HepG2 (cell line): ENCODE data around the gene H2AZ1. TPM values are rescaled to one million over a fixed set of nuclear protein-coding genes. Genes with fewer than 3 reads are reported as not detected.

ENCODE experiments used
- ATAC-seq: fragments of 200-7000 bp; cut with Tn5 transposase; 3 replicates; pipeline ENCODE4 v1.9.1; 2020; ENCODE audit warnings: mild to moderate bottlenecking, moderate library complexity
- BruUV-seq: library from RNA; stranded (reverse); fragments of 400-500 nt; replicated peaks from 2 replicates; lab custom pipeline; 2021; lab: Mats Ljungman, UMichigan
- CTCF ChIA-PET: fragments of 300-600 bp; formaldehyde crosslinking; extraction: SDS; loops from one replicate; lab custom pipeline; 2021; ENCODE audit warnings: low total read pairs, inconsistent platforms, low intra/inter-chr PET ratio; lab: Yijun Ruan, JAX
- POLR2A ChIA-PET: fragments of 350-600 bp; sonication (Branson Sonifier 250); formaldehyde crosslinking; loops from one replicate; lab custom pipeline; 2020; ENCODE audit warnings: antibody characterized with exemption, inconsistent platforms; lab: Yijun Ruan, JAX
- DNase-seq: peaks from one replicate; pipeline ENCODE4 v3.0.0-alpha.2; 2015; ENCODE audit warnings: low spot score
- FAIRE-seq: peaks from 3 replicates; lab custom pipeline; 2011; peaks lifted over from hg19 to GRCh38; lab: Jason Lieb, UNC
- H2AFZ ChIP-seq: one replicate; pipeline ENCODE4 v1.6.1; 2011; ENCODE audit warnings: low read length, inconsistent platforms
- H3K27ac ChIP-seq: fragments of 300-600 bp; 3 replicates; pipeline ENCODE4 v1.8.0; 2011; ENCODE audit warnings: mixed run types, mild to moderate bottlenecking, mixed read lengths, low read length, inconsistent platforms; ENCODE audit not compliant: insufficient read depth; ENCODE audit errors: extremely low read length
- H3K27me3 ChIP-seq, 2 experiments: fragments of 200-600 bp in 1 of 2; 2 replicates in 1 of 2; 3 replicates in 1 of 2; pipeline versions ENCODE4 v1.6.0 to v1.8.0; 2011; ENCODE audit warnings: low read length in 2 of 2, mild to moderate bottlenecking in 2 of 2, moderate library complexity in 2 of 2, inconsistent platforms in 1 of 2; ENCODE audit not compliant: insufficient read depth in 2 of 2, control insufficient read depth in 1 of 2
- H3K36me3 ChIP-seq, 2 experiments: fragments of 200-600 bp in 1 of 2; replicated peaks in 1 of 2; 2 replicates in 1 of 2; 3 replicates in 1 of 2; pipeline versions ENCODE4 v1.5.1 to v1.8.0; 2011; ENCODE audit warnings: low read length in 2 of 2, inconsistent platforms in 1 of 2; ENCODE audit not compliant: insufficient read depth in 2 of 2, control insufficient read depth in 1 of 2
- H3K4me1 ChIP-seq: 2 replicates; pipeline ENCODE4 v1.5.1; 2012; ENCODE audit warnings: low read length, inconsistent platforms; ENCODE audit not compliant: insufficient read depth
- H3K4me2 ChIP-seq: 2 replicates; pipeline ENCODE4 v1.6.0; 2011; ENCODE audit warnings: low read depth, low read length, inconsistent platforms
- H3K4me3 ChIP-seq, 3 experiments: fragments of 200-600 bp in 1 of 3; sonication (generic), shearing (Covaris generic) in 1 of 3; replicated peaks in 1 of 3; 2 replicates each; pipeline ENCODE4 v1.5.1; 2011 to 2016; ENCODE audit warnings: low read length in 3 of 3, inconsistent platforms in 2 of 3, low read depth in 2 of 3, mild to moderate bottlenecking in 2 of 3, control low read depth in 1 of 3, mixed read lengths in 1 of 3; ENCODE audit not compliant: insufficient read depth in 1 of 3
- H3K79me2 ChIP-seq: one replicate; pipeline ENCODE4 v1.6.1; 2011; ENCODE audit warnings: low read length, inconsistent platforms; ENCODE audit not compliant: insufficient read depth
- H3K9ac ChIP-seq: 2 replicates; pipeline ENCODE4 v1.6.0; 2011; ENCODE audit warnings: mild to moderate bottlenecking, low read depth, low read length, inconsistent platforms; ENCODE audit not compliant: insufficient read depth
- H3K9me3 ChIP-seq: 2 replicates; pipeline ENCODE4 v1.5.1; 2012; ENCODE audit warnings: mild to moderate bottlenecking, low read length
- H4K20me1 ChIP-seq: 2 replicates; pipeline ENCODE4 v1.6.0; 2011; ENCODE audit warnings: inconsistent platforms, mild to moderate bottlenecking, low read length, moderate library complexity; ENCODE audit not compliant: insufficient read depth
- JARID2 ChIP-seq: sonication (generic); formaldehyde crosslinking; IDR thresholded peaks from 2 replicates; pipeline ENCODE4 v1.8.1; 2023; ENCODE audit warnings: missing genetic modification reagents, inconsistent platforms; ENCODE audit not compliant: insufficient replicate concordance
- NCOA1 ChIP-seq: sonication (generic); formaldehyde crosslinking; IDR thresholded peaks from 2 replicates; pipeline ENCODE4 v1.9.0; 2021; ENCODE audit warnings: missing genetic modification reagents
- USF2 ChIP-seq, 2 experiments: sonication (generic) in 1 of 2; formaldehyde crosslinking in 1 of 2; IDR thresholded peaks; 2 replicates each; pipeline versions ENCODE4 v1.5.1 to v1.6.1; 2011 to 2020; ENCODE audit warnings: borderline replicate concordance in 1 of 2, low read depth in 1 of 2, low read length in 1 of 2, mild to moderate bottlenecking in 1 of 2, missing genetic modification reagents in 1 of 2, moderate library complexity in 1 of 2
- ZBTB3 ChIP-seq: sonication (generic); formaldehyde crosslinking; IDR thresholded peaks from 2 replicates; pipeline ENCODE4 v1.4.0; 2020; ENCODE audit warnings: low read depth, mild to moderate bottlenecking, moderate library complexity, missing genetic modification reagents, borderline replicate concordance
- ZFP62 ChIP-seq: sonication (generic); formaldehyde crosslinking; IDR thresholded peaks from 2 replicates; pipeline ENCODE4 v1.4.0; 2020; ENCODE audit warnings: missing genetic modification reagents
- ZGPAT ChIP-seq: IDR thresholded peaks from 2 replicates; pipeline ENCODE4 v1.6.1; 2016; ENCODE audit warnings: mild to moderate bottlenecking
- ZNF207 ChIP-seq: fragments of 450-650 bp; IDR thresholded peaks from 2 replicates; pipeline ENCODE4 v1.6.1; 2016; ENCODE audit warnings: antibody characterized with exemption, borderline replicate concordance
- ZNF354B ChIP-seq: sonication (generic); formaldehyde crosslinking; IDR thresholded peaks from 2 replicates; pipeline ENCODE4 v1.8.0; 2022; ENCODE audit warnings: mild to moderate bottlenecking, missing genetic modification reagents
- ZNF580 ChIP-seq: IDR thresholded peaks from 2 replicates; pipeline ENCODE4 v1.6.1; 2016; ENCODE audit warnings: low read depth, borderline replicate concordance
- ZNF883 ChIP-seq: sonication (generic); formaldehyde crosslinking; IDR thresholded peaks from 2 replicates; pipeline ENCODE4 v1.5.1; 2020; ENCODE audit warnings: mild to moderate bottlenecking, missing genetic modification reagents; ENCODE audit errors: not compliant biosample characterization
- ZSCAN12 ChIP-seq: sonication (generic); formaldehyde crosslinking; IDR thresholded peaks from 2 replicates; pipeline ENCODE4 v1.9.0; 2021; ENCODE audit warnings: mild to moderate bottlenecking, missing genetic modification reagents
- WGBS: methylation state at CpG from one replicate; pipeline ENCODE4 v1.1.6; 2017; ENCODE audit warnings: low lambda C conversion rate; 5-methylcytosine and 5-hydroxymethylcytosine counted together
- in situ Hi-C: cut with HindIII; loops from 2 replicates; pipeline ENCODE4 v1.10.0; 2017; ENCODE audit warnings: low pct_unique_long_range_greater_than_20kb; ENCODE audit not compliant: extremely low pct_ligation_motif_present
- intact Hi-C: fragments of 100-400 bp; cut with micrococcal nuclease; formaldehyde crosslinking; loops from one replicate; pipeline ENCODE4 v1.10.0; 2022; ENCODE audit not compliant: unreplicated experiment
- polyA plus RNA-seq, 8 experiments: library from polyadenylated mRNA; depleted of rRNA in 3 of 8; stranded (reverse) in 7 of 8; unstranded in 1 of 8; fragments of >200 nt; fragmentation: Illumina TruSeq in 4 of 8; extraction: Trizol in 4 of 8; gene quantifications; 2 replicates each; pipeline versions ENCODE4 v1.2.1 to v1.2.3, GENCODE V29; 2011 to 2016; ENCODE audit warnings: low read depth in 4 of 8, missing spikeins in 1 of 8, mixed read lengths in 1 of 8; ENCODE audit not compliant: insufficient read depth in 1 of 8
- total RNA-seq, 5 experiments: library from RNA; depleted of rRNA; stranded (reverse); fragments of >200 nt; fragmentation: Illumina TruSeq; extraction: Trizol; gene quantifications; 2 replicates each; pipeline ENCODE4 v1.2.3, GENCODE V29; 2016; ENCODE audit warnings: low read depth in 1 of 5
- TF ChIP-seq, protein P1 (sequence below): sonication (generic); formaldehyde crosslinking; IDR thresholded peaks from 2 replicates; pipeline ENCODE4 v1.4.0; 2020; ENCODE audit warnings: missing genetic modification reagents
- TF ChIP-seq, protein P2 (sequence below): sonication (generic); formaldehyde crosslinking; IDR thresholded peaks from 2 replicates; pipeline ENCODE4; 2020; ENCODE audit warnings: missing genetic modification reagents, mild to moderate bottlenecking, borderline replicate concordance

The H2AZ1 gene
- total and polyA plus RNA-seq, 2 of the 13 experiments (the other 11 are each of a cell fraction or from before 2014, with no cell fraction given) = 301 to 574 TPM

- WGBS = 100% methylated on average over 2 of the region's 2 CpGs
- Histone ChIP-seq H3K79me2 (no peaks in the 10 kb centered on the region), H3K9me3 (no peaks in the 10 kb centered on the region), H3K4me2 (no peak overlapping the region), H4K20me1 (no peaks in the 10 kb centered on the region), H3K9ac (no peak overlapping the region), H3K4me1 (no peaks in the 10 kb centered on the region), H2AFZ (no peak overlapping the region), H3K4me3 (no peak overlapping the region), H3K27me3 (no peaks in the 10 kb centered on the region), H3K36me3 (peaks cover 6 to 7% of the 10 kb centered on the region in 2 experiments; a peak in 2 of 5 replicates), H3K27ac (no peak overlapping the region)
- POLR2A ChIA-PET = interaction anchor here (1.0 kb wide), 1 partner anchor 24 kb away, joined by 3 read pairs; the partner anchor contains the start of gene LAMTOR3
- no peak for DNase-seq
- CTCF ChIA-PET = no interaction called here
- in situ Hi-C loops (no loop called here), intact Hi-C loops (no loop called here)
- FAIRE-seq = no peak
- ATAC-seq = no peak
- no TSS peak for BruUV-seq
- TF ChIP-seq ZSCAN12 (CRISPR knock-in tag) (no peak), ZFP62 (CRISPR knock-in tag) (no peak), ZNF883 (CRISPR knock-in tag) (no peak), ZGPAT (no peak), ZNF354B (CRISPR knock-in tag) (no peak), ZNF580 (CRISPR knock-in tag) (no peak), NCOA1 (no peak), JARID2 (CRISPR knock-in tag) (no peak), ZBTB3 (CRISPR knock-in tag) (no peak), USF2 (IDR thresholded peaks at IDR 0.05; ENCODE audit: low read depth, low read length) (no peak), USF2 (CRISPR knock-in tag; IDR thresholded peaks at IDR 0.05; ENCODE audit: borderline replicate concordance) (no peak), ZNF207 (no peak)
- TF ChIP-seq, protein P1, sequence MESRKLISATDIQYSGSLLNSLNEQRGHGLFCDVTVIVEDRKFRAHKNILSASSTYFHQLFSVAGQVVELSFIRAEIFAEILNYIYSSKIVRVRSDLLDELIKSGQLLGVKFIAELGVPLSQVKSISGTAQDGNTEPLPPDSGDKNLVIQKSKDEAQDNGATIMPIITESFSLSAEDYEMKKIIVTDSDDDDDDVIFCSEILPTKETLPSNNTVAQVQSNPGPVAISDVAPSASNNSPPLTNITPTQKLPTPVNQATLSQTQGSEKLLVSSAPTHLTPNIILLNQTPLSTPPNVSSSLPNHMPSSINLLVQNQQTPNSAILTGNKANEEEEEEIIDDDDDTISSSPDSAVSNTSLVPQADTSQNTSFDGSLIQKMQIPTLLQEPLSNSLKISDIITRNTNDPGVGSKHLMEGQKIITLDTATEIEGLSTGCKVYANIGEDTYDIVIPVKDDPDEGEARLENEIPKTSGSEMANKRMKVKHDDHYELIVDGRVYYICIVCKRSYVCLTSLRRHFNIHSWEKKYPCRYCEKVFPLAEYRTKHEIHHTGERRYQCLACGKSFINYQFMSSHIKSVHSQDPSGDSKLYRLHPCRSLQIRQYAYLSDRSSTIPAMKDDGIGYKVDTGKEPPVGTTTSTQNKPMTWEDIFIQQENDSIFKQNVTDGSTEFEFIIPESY (CRISPR knock-in tag) = no peak
- TF ChIP-seq, protein P2, sequence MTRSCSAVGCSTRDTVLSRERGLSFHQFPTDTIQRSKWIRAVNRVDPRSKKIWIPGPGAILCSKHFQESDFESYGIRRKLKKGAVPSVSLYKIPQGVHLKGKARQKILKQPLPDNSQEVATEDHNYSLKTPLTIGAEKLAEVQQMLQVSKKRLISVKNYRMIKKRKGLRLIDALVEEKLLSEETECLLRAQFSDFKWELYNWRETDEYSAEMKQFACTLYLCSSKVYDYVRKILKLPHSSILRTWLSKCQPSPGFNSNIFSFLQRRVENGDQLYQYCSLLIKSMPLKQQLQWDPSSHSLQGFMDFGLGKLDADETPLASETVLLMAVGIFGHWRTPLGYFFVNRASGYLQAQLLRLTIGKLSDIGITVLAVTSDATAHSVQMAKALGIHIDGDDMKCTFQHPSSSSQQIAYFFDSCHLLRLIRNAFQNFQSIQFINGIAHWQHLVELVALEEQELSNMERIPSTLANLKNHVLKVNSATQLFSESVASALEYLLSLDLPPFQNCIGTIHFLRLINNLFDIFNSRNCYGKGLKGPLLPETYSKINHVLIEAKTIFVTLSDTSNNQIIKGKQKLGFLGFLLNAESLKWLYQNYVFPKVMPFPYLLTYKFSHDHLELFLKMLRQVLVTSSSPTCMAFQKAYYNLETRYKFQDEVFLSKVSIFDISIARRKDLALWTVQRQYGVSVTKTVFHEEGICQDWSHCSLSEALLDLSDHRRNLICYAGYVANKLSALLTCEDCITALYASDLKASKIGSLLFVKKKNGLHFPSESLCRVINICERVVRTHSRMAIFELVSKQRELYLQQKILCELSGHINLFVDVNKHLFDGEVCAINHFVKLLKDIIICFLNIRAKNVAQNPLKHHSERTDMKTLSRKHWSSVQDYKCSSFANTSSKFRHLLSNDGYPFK = no peak
Observed at GRCh38 chr4:99918656-99919055, 31.4 kb downstream of the H2AZ1 start.
